ENCODE data around the gene SDK2.

GRCh38 chr17:73534209-73534909 is 109.9 kb downstream of the SDK2 start:
- TF ChIP-seq CTCF (IDR thresholded peaks at IDR 0.05) (no peak), POLR2A (IDR thresholded peaks at IDR 0.05) (no peak)

Data from prostate gland (tissue), 2 donors.